GM18951 (cell line): ENCODE data around the gene UGT1A4.

Experiments
- POLR2A ChIP-seq: IDR thresholded peaks from 4 replicates; pipeline ENCODE4 v1.6.1; 2011; ENCODE audit warnings: mild to moderate bottlenecking; ENCODE audit not compliant: insufficient read length, insufficient read depth; ENCODE audit errors: extremely low read depth
- in situ Hi-C: fragments of 300-500 bp; cut with MboI; formaldehyde crosslinking; loops from one replicate; pipeline ENCODE4 v1.12.0; 2022; ENCODE audit warnings: low sequenced_read_pairs, mixed read lengths, inconsistent platforms; ENCODE audit not compliant: unreplicated experiment

Gene UGT1A4

GRCh38 chr2:233818639-233819621 is 100.4 kb downstream of the UGT1A4 start:
- no peak for TF ChIP-seq POLR2A
- in situ Hi-C loops = no loop called here

GRCh38 chr2:233819884-233820773 is 101.6 kb downstream of the UGT1A4 start:
- in situ Hi-C loops = no loop called here
- no peak for TF ChIP-seq POLR2A

DNA sequence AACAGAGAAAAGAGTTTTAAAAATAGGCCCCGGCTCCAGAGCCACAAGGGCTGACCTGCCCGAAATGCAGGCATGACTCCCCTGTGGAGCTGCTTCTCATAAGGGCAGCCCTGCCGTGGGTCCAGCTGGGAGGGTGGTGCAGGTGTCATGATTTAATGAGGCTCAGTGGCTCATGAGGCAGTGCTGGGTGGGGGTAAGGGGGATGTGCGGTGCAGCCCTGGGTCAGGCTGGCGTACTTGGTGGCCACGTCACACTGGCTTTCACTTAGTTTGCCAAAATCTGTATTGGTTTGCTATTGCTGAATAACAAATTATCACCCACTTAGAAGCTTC is 102.2 kb downstream of the UGT1A4 start:
- in situ Hi-C loops = no loop called here
- no peak for TF ChIP-seq POLR2A

DNA sequence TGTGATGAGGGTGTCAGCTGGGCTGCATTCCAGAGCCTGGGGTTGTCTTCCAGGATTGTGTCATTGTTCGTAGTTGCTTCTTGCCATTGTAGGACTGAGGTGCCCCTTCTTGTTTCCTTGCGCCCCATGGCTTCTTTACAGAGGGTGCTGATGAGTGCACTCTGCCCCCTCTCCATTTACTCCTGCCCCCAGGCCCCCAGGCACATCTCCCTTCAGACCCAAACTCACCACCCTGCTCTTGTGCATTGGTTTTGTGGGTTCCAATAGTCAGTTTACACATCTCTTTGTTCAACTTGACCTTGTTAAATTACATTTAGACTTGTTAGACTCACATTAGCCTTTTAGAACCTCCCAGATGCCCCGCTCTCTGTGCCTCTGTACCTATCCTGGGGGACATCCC is 102.7 kb downstream of the UGT1A4 start:
- TF ChIP-seq POLR2A = no peak
- in situ Hi-C loops = no loop called here

DNA sequence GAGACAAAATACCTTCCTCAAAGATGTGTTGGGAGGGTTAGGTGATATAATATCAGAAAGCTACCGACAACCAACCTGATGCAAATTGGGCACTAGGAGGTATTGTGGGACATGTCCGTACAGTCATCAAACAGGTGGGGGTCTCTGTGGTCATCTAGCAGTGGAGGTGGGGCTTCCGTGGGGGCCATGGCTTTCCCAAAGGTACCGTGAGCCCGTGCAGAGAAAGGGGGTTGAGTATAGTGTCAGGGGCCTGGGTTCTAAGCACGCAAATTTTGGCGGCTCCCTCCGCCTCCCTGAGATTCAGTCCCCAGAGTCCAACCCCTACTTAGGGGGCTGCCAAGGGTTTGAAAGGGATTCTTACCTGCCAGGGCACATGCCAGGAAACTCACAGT is 103.2 kb downstream of the UGT1A4 start:
- no peak for TF ChIP-seq POLR2A
- in situ Hi-C loops = no loop called here

GRCh38 chr2:233822101-233822771 is 103.7 kb downstream of the UGT1A4 start:
- in situ Hi-C loops = no loop called here

More at GRCh38 chr2:233822101-233822771, 103.7 kb downstream of the UGT1A4 start:
- TF ChIP-seq POLR2A = no peak
